GM21576 (cell line): ENCODE results near the gene PTPN3.
A peak's percentile ranks its signal among the peaks of the same experiment; 100 is the strongest.

Source experiments
- ATAC-seq: cut with Tn5 transposase; IDR thresholded peaks from one replicate; pipeline ENCODE4 v1.9.1; 2021; ENCODE audit warnings: mild to moderate bottlenecking, moderate library complexity; ENCODE audit not compliant: unreplicated experiment

Gene PTPN3

DNA sequence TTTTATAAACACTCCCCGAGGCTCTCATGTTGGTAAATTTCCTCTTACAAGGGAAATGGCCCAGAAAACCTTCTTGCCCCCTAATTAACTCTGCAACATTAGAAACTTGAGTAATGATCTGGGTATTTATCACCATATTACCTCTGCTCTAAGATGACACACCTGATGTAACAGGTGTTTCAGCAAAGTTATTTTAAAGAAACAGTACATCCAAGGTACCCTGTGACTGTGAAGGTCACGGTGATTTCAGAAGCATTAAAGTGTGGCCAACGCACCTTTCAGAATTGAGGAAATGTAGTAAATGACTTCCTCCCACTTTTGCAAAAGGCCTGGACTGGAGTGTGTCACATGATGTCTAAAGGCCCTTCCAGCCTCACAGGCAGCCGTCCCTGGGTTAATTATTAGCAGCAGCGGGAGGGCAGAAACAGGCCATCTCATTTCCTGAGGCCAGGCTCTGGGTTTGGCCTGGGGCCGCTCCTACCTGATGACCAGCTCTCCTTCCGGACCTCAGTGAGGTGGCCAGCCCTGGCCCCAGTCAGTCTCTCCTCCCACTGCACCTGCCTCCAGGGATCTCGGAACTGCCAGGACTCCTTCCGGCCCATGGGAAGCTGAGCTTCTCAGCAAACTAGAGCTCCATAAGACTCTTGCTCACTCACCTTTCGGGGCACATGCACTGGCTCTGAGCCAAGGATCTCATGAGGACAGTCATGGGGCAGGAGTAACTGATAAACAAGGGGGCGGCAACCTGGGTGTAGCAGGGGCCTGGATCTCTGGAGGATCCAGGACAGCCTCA lies 20.7 kb downstream of the PTPN3 start:
- peak; percentile 77 for ATAC-seq

DNA sequence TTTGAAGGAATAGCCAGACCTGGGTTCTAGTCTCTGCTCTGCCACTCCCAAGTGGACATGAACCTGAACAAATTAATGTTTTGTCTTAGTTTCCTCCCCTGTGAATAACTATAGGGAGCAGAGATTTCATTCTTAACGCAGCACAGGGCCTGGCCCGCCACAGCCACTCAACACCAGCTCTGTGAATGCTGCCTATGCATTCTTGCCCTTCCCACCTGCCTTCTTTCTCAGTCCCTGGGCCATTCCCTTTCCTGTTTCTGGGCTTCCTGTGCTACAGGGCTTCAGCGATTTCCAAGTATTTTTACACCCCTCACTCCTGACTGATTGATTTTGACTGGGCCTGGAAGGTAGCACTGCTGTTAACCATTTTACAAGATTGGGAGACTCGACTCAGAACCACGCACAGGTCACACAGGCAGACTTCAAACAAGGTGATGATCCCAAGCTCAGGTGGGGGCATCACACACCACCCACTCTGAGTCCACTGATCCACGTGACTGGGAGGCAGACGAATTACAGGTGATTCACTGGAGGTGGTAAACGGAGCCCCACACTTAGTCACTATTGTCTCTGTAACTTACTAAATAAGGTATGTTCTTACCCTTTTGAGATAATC lies 21.4 kb downstream of the PTPN3 start:
- ATAC-seq = no peak

DNA sequence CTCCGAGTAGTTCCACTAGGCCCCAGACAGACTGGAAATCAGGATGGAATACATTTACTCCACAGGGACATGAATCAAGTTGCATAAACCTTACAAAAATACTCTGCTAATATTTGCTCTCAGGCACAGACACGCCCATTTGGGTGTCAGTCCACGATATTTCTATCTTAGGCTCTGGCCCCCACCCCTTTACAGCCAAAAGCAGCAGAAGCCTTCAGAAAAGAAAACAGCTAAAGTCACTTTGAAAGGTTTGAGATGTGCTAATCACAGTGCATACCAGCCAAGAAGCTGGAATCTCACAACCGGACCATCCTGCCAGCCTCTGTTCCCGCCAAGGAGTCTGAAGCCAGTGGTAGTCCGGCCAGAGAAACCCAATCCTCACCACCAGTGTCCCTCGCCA lies 22.6 kb downstream of the PTPN3 start:
- ATAC-seq = no peak

DNA sequence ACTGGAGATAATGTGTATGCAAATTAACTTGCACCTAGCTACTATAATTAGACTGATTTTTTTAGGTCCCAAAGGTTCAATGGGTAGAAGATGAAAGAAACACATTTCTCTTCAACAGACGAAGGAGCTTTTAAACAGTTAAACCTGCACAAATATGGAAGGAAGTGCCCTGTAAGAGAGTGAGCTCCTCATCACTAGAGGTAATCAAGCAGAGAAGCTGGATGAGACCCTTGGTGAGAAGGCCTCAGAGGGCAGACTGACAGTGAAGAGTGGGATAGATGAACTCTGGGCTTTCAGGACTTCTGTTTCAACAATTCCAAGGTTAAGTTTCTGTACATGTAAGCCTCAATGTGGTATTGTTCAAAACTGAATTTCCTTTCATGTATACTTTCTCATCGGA lies 23.2 kb downstream of the PTPN3 start:
- no peak for ATAC-seq

- ATAC-seq = no peak
Measured at GRCh38 chr9:109474170-109474569, 23.9 kb downstream of the PTPN3 start.

- ATAC-seq = no peak
Measured at GRCh38 chr9:109473329-109473728, 24.8 kb downstream of the PTPN3 start.

DNA sequence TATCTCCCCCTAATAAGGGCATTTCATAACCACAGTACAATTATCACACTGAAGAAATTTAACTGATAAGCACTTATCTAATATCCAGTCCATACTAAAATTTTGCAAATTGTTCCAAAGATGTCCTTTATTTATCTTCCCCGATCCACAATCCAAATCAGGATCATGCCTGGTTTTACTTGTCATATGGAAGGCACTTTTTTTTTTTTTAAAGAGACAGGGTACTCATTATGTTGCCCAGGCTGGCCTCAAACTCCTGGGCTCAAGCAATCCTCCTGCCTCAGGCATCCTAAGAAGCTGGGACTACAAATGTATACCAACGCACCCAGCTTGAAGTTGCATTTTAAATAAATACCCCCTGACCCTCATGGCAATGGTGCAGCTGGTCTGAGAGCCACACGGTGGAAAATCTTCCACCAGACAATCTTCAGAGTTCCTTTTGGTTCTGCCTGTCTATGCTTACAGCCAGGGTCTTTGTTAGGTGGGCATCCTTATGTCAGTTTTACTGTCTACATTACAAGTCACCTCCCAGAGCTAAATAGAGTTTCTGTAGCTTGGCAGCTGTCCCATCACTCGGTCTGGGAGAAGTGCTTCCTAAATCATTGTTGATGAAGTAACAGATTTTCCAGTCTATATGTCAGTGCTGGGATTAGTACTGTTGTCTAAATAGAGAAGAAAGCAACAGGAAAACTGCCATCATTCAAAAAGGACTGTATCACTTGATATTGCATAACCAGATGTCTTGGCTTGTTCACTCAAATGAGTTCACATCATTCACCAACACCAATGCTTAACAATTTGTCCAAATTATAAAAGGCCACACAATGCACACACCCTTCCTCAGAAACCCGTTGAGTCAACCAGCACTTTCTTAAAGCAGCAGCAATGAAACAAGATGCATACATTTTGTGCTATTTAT lies 26.4 kb downstream of the PTPN3 start:
- no peak for ATAC-seq

GRCh38 chr9:109469646-109470358 lies 28.3 kb downstream of the PTPN3 start:
- peak; percentile 94 for ATAC-seq

DNA sequence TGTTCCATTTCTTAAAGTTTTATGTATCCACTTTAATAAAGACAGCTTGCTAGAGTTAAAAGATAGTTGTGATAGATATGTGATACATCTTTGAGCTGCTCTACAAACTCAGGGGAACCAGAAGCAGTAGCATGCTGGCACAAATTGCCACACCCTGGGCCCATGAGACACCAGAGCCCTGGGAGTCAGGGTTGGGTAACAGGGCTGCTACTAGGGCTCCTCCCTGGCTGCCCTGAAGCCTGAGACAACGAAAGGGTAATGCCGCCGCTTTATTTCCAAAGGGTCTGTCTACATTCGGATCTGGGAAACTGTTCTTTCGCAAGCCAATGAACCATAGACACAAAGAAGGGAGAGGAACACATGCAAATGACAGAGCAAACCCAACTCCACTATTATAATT lies 29.2 kb downstream of the PTPN3 start:
- ATAC-seq = no peak

- no peak for ATAC-seq
Measured at GRCh38 chr9:109467936-109468335, 30.2 kb downstream of the PTPN3 start.

DNA sequence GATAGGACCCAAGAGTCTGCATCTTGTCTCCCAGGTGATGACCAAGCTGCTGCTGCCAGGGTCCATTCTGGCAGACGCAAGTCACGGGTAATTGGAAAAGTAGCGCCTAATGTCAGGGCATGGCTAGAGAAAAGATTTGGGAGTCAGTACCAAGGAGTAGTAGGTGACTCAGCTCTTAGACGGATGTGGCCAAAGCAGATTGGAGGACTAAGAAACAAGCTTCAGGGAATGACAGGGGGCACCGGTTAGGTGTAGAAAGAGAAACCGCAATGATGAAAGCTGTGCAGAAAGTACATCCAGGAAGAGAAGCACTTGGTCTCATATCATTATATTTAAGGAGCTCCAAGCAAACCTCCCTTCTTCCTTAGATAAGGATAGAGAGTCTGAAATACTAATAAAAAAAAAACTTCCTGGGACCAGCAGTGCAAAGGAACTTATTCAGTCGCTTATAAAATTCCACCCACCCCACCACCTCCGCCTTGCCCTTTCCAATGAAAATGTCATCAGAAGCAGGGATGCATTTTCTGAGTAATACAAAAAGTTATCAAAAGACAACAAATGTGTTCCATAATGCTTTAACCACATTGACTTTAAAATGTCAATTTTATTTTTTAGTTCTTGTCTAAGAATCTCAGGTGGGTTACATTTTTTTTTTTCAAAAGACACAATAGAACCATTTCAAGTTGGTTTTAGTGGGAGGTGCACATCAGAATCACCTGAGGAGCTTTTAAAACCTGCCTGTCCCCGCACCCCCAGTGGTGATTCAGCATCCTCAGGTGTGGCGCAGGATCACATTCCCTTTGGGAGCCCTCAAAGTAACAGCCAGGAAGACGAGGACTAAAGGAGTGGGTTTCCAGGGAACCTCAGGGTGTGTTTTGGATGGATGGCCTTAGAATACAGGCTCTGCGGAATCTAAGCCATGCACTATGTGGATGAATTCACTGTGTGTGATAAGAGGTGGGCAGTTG lies 31.2 kb downstream of the PTPN3 start:
- no peak for ATAC-seq

GRCh38 chr9:109463924-109464625 lies 34.0 kb downstream of the PTPN3 start:
- ATAC-seq = peak; percentile 48

- ATAC-seq = no peak
Measured at GRCh38 chr9:109460576-109460975, 37.5 kb downstream of the PTPN3 start.

GRCh38 chr9:109459423-109459822 lies 38.7 kb downstream of the PTPN3 start:
- no peak for ATAC-seq

GRCh38 chr9:109458453-109459211 lies 39.5 kb downstream of the PTPN3 start:
- no peak for ATAC-seq

DNA sequence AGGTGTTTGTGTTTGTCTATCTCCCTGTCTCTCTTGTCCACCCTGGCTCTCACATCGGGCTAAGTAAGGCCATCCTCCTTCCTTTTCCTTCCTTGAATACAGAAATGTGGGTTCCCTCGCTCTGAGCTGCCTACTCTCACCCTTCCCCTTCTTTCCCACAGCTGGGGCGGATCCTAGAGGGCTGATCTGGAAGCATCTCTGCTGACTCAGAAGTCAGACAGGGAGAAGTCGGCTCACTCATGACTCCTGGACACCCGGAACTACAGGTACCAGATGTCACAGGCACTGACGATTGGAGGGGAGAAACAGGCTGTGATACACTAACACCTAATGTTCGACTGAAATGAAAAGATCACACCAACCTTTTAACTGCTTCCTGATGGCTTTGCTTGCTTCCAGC lies 41.3 kb downstream of the PTPN3 start:
- ATAC-seq = no peak

- no peak for ATAC-seq
Measured at GRCh38 chr9:109455861-109456260, 42.2 kb downstream of the PTPN3 start.

- ATAC-seq = no peak
Measured at GRCh38 chr9:109455391-109455790, 42.7 kb downstream of the PTPN3 start.
